Measurements from ENCODE around the gene AP1M2.
A peak's percentile ranks its signal among the peaks of the same experiment; 100 is the strongest.
"Not testable (repeated sequence)": the region's sequence is repeated elsewhere in the genome, so short reads cannot be mapped to it uniquely, and the experiment has no call there.

The AP1M2 gene

GRCh38 chr19:10600149-10600548 lies 13.0 kb upstream of the AP1M2 start:
- DNase-seq = no peak

- DNase-seq = no peak
Measured at GRCh38 chr19:10593820-10594637, 6.9 kb upstream of the AP1M2 start.

GRCh38 chr19:10593148-10593547 lies 6.0 kb upstream of the AP1M2 start:
- DNase-seq = no peak

GRCh38 chr19:10587839-10588150 lies 683 bp upstream of the AP1M2 start:
- DNase-seq = no peak

- no peak for DNase-seq
Measured at GRCh38 chr19:10586396-10586795, 716 bp downstream of the AP1M2 start.

GRCh38 chr19:10583036-10583776 lies 3.9 kb downstream of the AP1M2 start:
- DNase-seq = no peak

GRCh38 chr19:10582091-10582490 lies 5.0 kb downstream of the AP1M2 start:
- DNase-seq = no peak

GRCh38 chr19:10580979-10581631 lies 6.0 kb downstream of the AP1M2 start:
- peak; percentile 73 for DNase-seq

GRCh38 chr19:10577951-10578350 lies 9.2 kb downstream of the AP1M2 start:
- no peak for DNase-seq

- no peak for DNase-seq
Measured at GRCh38 chr19:10575011-10575716, 11.9 kb downstream of the AP1M2 start.

GRCh38 chr19:10574462-10574861 lies 12.7 kb downstream of the AP1M2 start:
- no peak for DNase-seq

GRCh38 chr19:10573793-10574192 lies 13.3 kb downstream of the AP1M2 start:
- not testable (repeated sequence) for DNase-seq

- DNase-seq = peak; percentile 99
Measured at GRCh38 chr19:10568826-10569651, 18.1 kb downstream of the AP1M2 start, which contains the start of gene CDKN2D. TSS of gene CDKN2D (minus strand) at chr19:10568979. CDS start at chr19:10568653, 326 bp downstream.

GRCh38 chr19:10568062-10568825 lies 18.9 kb downstream of the AP1M2 start:
- DNase-seq = peak; percentile 68

GRCh38 chr19:10567656-10568055 lies 19.5 kb downstream of the AP1M2 start:
- no peak for DNase-seq

GRCh38 chr19:10566658-10567410 lies 20.3 kb downstream of the AP1M2 start:
- peak; percentile 67 for DNase-seq

- no peak for DNase-seq
Measured at GRCh38 chr19:10566408-10566657, 20.8 kb downstream of the AP1M2 start.

- DNase-seq = peak; percentile 99
Measured at GRCh38 chr19:10565567-10566407, 21.3 kb downstream of the AP1M2 start, which contains the start of gene KRI1. TSS of gene KRI1 (minus strand) at chr19:10566010. CDS start at chr19:10565999, 11 bp downstream.

GRCh38 chr19:10565028-10565566 lies 22.0 kb downstream of the AP1M2 start:
- DNase-seq = peak; percentile 57
